ENCODE measurements around the gene IQSEC1.

Gene IQSEC1

DNA sequence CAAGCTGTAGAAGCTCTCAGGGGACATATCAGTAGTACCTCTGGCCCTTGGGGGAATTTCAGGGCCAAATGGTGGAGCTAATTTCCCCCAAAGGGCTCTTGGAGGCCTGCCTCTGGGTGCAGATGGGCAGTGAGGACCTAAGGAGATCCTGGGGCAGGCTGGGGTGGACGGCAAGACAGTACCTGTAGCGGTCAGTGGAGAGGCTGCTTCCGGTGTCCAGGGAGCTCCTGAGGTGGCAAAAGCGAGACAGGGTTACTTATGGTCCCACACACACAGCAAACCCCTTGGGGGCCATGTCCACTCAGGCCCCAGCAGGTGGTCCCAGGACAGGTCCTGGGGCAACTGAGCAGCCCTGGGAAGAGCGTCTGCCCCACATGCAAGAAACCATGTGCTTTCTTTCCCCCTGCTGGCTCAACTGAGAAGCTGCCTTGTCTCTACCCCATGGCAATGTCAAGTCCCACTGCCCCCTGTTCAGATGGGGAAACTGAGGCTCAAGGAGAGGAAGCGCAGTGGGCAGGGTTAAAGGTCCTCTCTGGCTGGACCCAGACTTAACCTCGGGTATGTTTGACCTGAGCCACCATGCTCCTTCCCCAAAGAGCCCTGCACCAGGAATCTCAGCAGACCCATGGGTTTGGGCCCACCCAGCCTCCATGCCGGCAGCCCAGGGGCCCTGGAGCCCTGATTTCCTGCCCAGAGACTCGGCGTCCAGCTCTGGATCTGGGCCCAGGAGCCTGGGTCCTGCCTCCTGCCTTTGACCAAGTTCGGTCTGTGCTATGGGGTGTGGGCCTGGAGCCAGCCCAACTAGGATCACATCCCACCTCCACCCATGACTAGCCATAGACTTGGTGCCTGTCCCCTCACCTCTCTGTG is 25.7 kb downstream of the IQSEC1 start:
- DNase-seq (ENCODE audit: low spot score), result no peak

GRCh38 chr3:13046569-13047274 is 26.5 kb downstream of the IQSEC1 start:
- DNase-seq (ENCODE audit: low spot score), result no peak

GRCh38 chr3:13045904-13046568 is 27.2 kb downstream of the IQSEC1 start:
- no peak for DNase-seq (ENCODE audit: low spot score)

- no peak for DNase-seq (ENCODE audit: low spot score)
Observed at GRCh38 chr3:13045241-13045903, 27.9 kb downstream of the IQSEC1 start.

- no peak for DNase-seq (ENCODE audit: low spot score)
Observed at GRCh38 chr3:13044496-13045240, 28.6 kb downstream of the IQSEC1 start.

DNA sequence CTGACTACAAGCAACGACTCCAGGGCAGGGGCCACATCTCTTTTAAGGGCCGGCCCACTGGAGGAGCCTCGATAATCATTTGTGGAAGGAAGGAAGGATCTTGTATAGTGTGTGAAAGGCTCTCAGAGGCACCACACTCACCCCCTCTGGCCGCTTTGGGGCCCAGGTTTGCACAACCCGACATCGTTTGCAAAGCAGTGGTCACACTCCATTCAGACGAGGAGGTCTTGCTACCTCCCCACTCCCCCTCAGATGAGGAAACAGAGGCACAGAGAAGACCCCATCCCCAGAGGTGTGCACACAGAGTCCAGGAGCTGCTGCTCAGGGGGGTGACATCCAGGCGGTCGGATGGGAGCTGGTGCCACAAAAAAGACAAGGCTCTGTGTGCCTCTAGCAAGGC is 29.6 kb downstream of the IQSEC1 start:
- no peak for DNase-seq (ENCODE audit: low spot score)

DNA sequence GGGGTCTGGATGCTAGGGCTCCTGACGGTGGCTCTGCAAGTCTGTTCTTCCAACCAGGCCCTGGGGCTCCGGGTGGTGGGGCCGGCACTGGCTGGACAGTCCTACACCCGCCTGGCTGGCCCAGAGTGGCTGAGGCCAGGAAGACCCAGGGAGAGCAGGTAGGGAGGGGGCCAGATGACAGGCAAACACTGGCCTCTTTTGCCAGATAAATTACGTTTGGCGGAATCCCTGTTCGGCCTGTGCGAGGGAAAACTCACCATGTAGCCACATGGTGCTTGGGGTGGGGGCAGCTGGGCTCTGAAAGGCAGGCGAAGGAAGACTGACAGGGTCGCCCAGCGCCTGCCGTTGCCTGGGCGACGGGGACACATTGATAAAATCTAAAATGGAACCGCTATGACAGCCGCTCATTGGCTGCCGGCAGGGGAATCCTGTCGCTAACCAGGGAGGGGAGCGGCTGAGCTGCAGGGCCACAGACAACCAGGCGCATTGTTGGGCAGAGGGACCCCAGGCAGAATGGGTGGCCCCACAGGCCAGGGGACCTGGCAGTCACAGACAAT is 30.4 kb downstream of the IQSEC1 start:
- no peak for DNase-seq (ENCODE audit: low spot score)

DNA sequence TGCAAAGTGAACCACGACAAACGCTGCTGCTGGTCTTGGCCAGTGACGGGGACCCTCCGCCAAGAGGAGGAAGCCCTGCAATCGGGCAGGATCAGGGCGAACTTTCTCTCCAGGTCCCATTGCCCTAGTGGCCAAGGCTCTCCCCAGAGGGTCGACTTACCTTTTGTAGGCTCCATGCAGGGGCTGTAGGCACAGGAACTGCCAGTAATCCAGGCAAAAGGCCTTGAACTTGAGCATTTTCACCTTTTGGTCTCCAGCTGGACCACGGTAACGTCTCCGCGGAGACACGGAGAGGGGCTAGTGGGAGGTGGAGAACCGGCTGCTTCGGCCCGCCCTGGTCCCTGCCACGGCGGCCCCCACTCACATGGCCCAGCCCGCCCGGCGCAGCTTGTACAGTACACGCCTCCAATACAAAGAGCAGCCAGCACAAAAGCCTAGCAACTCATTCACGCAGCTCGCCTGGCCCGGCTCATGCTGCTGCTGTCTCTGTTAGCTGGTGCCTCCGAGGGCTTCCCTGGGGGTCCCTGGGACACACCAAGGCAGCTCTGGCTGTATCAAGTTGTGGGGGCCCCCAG is 31.0 kb downstream of the IQSEC1 start:
- no peak for DNase-seq (ENCODE audit: low spot score)

GRCh38 chr3:13041113-13041776 is 32.0 kb downstream of the IQSEC1 start:
- no peak for DNase-seq (ENCODE audit: low spot score)

DNA sequence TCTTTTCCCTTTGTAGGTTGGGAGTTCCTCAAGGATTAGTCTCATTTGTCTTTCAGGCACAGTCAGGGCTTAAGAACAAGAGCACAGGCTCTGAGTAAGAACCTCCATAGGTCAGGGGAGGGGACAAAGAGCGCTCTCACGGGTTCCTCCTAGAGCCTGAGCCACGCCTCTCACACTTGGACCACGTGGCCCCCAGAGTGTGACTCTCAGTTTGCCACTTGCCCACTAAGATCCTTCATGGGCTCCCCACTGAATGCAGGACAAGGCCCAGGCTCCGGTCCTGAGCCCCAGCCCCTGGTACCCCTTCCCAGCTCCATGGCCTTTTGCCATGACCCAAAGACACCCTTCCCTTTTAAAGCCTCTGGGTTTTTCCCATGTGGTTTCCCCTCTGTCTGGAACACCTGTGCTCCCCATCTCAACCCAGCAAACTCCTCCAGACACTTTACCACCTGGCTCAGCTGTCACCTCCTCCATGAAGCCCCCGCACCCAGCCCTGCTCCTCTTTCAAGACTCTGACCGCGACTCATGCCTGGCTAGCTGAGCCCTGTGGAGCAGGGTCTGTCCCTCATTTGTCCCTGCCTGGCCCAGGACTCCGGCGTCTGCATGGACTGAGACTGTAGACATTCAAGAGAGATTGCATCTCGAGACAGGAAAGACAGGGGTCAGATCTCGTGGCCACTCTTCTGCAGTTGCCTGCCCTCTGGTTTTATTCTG is 32.7 kb downstream of the IQSEC1 start:
- no peak for DNase-seq (ENCODE audit: low spot score)

- DNase-seq (ENCODE audit: low spot score), result no peak
Observed at GRCh38 chr3:13039213-13039896, 33.9 kb downstream of the IQSEC1 start.

DNA sequence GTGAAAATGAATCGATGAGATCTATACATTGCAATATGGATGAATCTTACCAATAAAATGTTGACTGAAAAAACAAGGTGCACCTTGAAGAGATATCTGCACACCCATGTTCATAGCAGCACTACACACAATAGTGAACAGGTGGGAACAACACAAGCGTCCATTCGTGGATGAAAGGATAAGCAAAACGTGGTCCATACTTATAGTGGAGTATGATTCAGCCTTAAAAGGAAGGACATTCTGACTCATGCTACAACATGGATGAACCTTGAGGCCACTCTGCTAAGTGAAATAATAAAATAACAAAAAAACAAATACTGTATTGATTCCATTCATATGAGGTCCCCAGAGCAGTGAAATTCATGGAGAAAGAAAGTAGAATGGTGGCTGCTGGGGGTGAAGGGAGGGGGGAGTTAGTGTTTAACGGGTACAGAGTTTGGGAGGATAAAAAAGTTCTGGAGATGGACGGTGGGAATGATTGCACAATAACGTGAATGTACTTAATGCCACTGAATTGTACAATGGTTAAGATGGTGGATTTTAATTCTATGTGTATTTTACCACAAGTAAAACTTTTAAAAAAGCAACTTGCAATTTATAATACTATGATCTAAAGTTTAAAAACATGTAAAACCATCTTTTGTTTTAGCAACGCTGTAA is 35.6 kb downstream of the IQSEC1 start:
- DNase-seq (ENCODE audit: low spot score), result no peak

- no peak for DNase-seq (ENCODE audit: low spot score)
Observed at GRCh38 chr3:13034861-13035260, 38.4 kb downstream of the IQSEC1 start.

- DNase-seq (ENCODE audit: low spot score), result no peak
Observed at GRCh38 chr3:13034109-13034800, 39.0 kb downstream of the IQSEC1 start.

DNA sequence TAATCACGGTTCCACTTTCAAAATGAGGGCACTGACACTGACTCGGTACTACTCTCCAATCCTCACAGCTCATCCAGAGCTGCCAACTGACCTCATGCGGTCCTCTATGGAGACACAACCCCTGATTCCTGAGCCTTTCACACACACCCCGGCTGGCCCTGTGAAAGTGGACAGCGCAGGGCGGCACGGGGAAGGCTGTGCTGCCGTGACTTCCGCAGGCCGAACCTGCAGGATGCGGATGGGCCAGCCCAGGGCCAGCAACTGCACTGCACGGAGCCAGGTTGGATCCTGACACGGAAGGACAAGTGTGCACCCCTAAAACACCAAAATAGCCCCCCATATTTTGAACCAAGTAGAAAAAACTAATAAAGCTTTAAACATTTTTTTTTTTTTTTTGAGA is 41.0 kb downstream of the IQSEC1 start:
- DNase-seq (ENCODE audit: low spot score), result no peak

GRCh38 chr3:13031621-13032020 is 41.6 kb downstream of the IQSEC1 start:
- DNase-seq (ENCODE audit: low spot score), result no peak

DNA sequence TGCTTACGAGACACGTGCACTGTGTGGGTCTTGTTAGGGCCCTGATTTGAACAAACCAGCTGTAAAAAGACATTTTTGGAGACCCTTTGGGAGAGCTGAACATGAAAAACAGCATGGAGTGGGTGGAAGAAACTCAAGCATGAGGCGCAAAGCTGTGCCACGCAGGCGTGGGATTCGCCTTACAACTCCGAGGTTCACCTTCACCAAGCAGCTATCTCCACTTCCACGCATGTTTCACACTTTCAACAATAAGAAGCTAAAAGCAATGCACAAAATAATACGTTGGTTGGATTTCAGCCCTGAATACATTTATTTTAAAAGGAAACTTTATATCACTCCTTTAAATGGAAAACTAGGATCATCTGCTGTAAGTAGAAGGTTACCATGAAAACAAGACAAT is 42.5 kb downstream of the IQSEC1 start:
- DNase-seq (ENCODE audit: low spot score), result no peak
